Measurements from ENCODE around the gene ARFGAP3. TPM values are rescaled to one million over a fixed set of nuclear protein-coding genes. Genes with fewer than 3 reads are reported as not detected.

ARFGAP3 gene
- total RNA-seq, 1 experiment from 2014 or later = 15.0 TPM

DNA sequence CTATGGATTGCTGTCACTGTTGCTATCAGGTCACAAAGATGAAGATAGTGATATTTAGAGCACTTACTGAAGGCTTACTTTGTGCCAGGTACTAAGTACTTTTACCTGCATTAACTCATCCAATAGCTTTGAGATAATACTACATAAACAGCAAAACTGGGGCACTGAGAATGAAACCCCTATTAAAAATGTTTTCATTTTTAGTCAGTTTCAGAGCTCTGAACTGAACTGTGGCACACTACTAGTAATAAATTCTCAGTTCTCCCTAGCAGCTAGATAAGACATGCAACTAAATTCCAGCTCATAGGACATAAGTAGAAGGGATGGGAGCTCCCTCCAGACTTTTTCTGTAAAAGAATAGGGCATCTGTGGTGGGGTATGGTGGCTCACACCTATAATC lies 24.0 kb downstream of the ARFGAP3 start:
- H3K27me3 Mint-ChIP-seq (ENCODE audit: low read depth) = no peaks in the 10 kb centered on the region
- H3K4me1 Mint-ChIP-seq = no peaks in the 10 kb centered on the region
- no peak overlapping the region for H2AFZ ChIP-seq (ENCODE audit: low read length)
- H3K9me3 ChIP-seq (ENCODE audit: control insufficient read depth, low read depth, low read length) = no peaks in the 10 kb centered on the region
- H4K5ac ChIP-seq (ENCODE audit: insufficient read length, low read depth, low read length) = no peak overlapping the region
- H4K8ac ChIP-seq (replicated peaks; ENCODE audit: insufficient read length, low read depth, low read length) = no peak overlapping the region
- DNase-seq = no peak
- H3K27ac Mint-ChIP-seq = no peak overlapping the region
- H3K56ac ChIP-seq (ENCODE audit: insufficient read length, low read depth, low read length) = no peak overlapping the region
- H2BK5ac ChIP-seq (ENCODE audit: insufficient read length, low read length) = no peak overlapping the region
- no peak overlapping the region for H2BK12ac ChIP-seq (ENCODE audit: insufficient read length, low read depth, low read length)
- H3K4ac ChIP-seq (ENCODE audit: low read depth, low read length) = no peak overlapping the region
- H4K91ac ChIP-seq (ENCODE audit: insufficient read length, low read depth, low read length) = no peak overlapping the region
- no peak overlapping the region for H3K23ac ChIP-seq (ENCODE audit: insufficient read length, low read depth, low read length)
- no peak overlapping the region for H3K18ac ChIP-seq (ENCODE audit: insufficient read length, low read depth, low read length)
- no peaks in the 10 kb centered on the region for H3K9me3 Mint-ChIP-seq
- H3K36me3 Mint-ChIP-seq (ENCODE audit: insufficient read depth in 1 of 3, low read depth in 3 of 3) = peaks cover 3 to 20% (median 8%) of the 10 kb centered on the region in 3 experiments; a peak in 5 of 7 replicates
- H3T11ph ChIP-seq (ENCODE audit: low read length) = no peak overlapping the region
- H3K4me3 Mint-ChIP-seq = no peak overlapping the region; a peak in 1 of 5 replicates
- H2BK20ac ChIP-seq (ENCODE audit: low read depth, low read length, poor library complexity, severe bottlenecking) = no peak overlapping the region
- no peaks in the 10 kb centered on the region for H3K23me2 ChIP-seq (ENCODE audit: insufficient read length, low read depth, low read length, poor library complexity, severe bottlenecking)
- H3K9ac ChIP-seq (ENCODE audit: extremely low read depth, insufficient read length, low read length) = no peak overlapping the region
- no peaks in the 10 kb centered on the region for H3K79me2 ChIP-seq (ENCODE audit: insufficient read depth, low read length)
- no peak overlapping the region for H2AK5ac ChIP-seq (ENCODE audit: insufficient read length, low read length)
- no peak overlapping the region for H2BK120ac ChIP-seq (ENCODE audit: low read depth, low read length, poor library complexity, severe bottlenecking)
- TF ChIP-seq, protein P1, sequence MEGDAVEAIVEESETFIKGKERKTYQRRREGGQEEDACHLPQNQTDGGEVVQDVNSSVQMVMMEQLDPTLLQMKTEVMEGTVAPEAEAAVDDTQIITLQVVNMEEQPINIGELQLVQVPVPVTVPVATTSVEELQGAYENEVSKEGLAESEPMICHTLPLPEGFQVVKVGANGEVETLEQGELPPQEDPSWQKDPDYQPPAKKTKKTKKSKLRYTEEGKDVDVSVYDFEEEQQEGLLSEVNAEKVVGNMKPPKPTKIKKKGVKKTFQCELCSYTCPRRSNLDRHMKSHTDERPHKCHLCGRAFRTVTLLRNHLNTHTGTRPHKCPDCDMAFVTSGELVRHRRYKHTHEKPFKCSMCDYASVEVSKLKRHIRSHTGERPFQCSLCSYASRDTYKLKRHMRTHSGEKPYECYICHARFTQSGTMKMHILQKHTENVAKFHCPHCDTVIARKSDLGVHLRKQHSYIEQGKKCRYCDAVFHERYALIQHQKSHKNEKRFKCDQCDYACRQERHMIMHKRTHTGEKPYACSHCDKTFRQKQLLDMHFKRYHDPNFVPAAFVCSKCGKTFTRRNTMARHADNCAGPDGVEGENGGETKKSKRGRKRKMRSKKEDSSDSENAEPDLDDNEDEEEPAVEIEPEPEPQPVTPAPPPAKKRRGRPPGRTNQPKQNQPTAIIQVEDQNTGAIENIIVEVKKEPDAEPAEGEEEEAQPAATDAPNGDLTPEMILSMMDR (conservative IDR thresholded peaks at IDR 0.05) = no peak
- no peak overlapping the region for H2BK15ac ChIP-seq (ENCODE audit: low read depth, low read length)
- no peaks in the 10 kb centered on the region for H4K20me1 ChIP-seq (ENCODE audit: control insufficient read depth, insufficient read depth, insufficient read length)
- no peaks in the 10 kb centered on the region for H3K4me1 ChIP-seq (ENCODE audit: insufficient read depth, low read length)
- H3K4me2 ChIP-seq (ENCODE audit: insufficient read depth, insufficient read length, low read length) = no peak overlapping the region
- H3K79me1 ChIP-seq (ENCODE audit: insufficient read depth, low read depth, low read length, poor library complexity, severe bottlenecking) = no peaks in the 10 kb centered on the region
- H3K14ac ChIP-seq (ENCODE audit: insufficient read depth, low read length) = no peak overlapping the region
- no peak overlapping the region for H3K27ac ChIP-seq (ENCODE audit: insufficient read length, low read depth, low read length)
- no peaks in the 10 kb centered on the region for H3K27me3 ChIP-seq (ENCODE audit: insufficient read depth, low read length)

All from H9 (cell line).